Nucleus accumbens (tissue), 56 donors: ENCODE data around the gene CTRB2.
"Not testable (repeated sequence)": the region's sequence is repeated elsewhere in the genome, so short reads cannot be mapped to it uniquely, and the experiment has no call there.

Experiments used
- DNase-seq, 56 donors: peaks; one replicate each; lab custom pipeline; 2025; lab: John Stamatoyannopoulos, UW

The CTRB2 gene

DNA sequence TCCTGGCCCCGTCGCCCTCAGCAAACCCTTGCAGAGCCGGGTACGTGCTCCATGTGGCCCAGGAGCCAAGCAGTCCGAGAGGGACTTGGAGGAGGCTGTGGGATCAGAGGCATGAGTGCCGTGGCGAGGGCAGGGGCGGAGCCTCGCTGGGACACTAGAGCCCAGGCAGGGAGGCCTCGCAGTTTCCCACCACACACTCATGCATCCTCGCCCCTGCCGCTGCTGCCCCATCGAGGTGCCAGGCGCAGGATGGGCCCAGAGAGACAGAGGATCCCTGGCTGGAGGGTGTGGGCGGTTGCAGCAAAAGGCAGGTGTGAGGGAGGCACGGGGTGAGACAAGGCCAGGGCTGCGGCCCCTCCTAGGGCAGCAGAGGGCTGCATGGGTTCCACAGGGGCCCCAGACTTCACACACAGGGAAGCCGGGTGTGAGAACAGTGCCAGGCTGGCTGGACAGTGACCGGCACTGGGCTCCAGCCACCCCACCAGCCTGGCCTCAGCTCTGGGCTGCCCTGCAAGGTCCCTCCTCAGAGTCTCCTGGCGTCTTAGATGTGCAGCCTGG lies 36.8 kb upstream of the CTRB2 start:
- DNase-seq: peak in 2 of 56 donors; percentile 49 to 52

DNA sequence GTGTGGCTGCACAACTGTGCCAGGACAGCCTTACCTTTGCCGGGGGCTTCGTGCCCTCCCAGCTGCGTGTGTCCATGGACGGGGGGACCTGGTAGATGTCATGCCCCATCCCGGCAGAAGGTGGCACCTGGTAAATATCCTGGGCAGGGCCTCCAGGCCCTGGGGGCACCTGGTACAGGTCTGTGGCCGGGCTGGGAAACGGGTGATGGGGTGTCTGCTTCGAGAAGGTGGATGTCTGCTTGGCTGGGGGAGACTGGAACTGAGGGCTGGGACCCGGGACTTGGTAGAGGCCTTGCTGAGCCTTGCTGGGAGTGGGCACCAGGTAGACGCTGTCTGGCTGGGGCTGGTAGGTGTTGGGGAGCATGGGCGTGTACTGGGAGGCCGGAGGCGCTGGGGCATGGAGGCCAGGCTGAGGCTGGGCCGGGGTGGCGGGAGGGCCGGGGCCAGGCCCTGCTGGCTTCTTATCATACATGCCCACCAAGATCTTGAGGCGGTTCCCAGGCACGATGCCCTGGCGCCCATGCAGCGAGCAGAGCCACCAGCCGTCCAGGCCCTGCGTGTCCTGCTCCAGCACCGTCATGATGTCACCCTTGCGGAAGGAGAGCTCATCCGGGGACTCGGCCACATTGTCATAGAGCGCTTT lies 35.6 kb upstream of the CTRB2 start:
- DNase-seq: not testable (repeated sequence)

DNA sequence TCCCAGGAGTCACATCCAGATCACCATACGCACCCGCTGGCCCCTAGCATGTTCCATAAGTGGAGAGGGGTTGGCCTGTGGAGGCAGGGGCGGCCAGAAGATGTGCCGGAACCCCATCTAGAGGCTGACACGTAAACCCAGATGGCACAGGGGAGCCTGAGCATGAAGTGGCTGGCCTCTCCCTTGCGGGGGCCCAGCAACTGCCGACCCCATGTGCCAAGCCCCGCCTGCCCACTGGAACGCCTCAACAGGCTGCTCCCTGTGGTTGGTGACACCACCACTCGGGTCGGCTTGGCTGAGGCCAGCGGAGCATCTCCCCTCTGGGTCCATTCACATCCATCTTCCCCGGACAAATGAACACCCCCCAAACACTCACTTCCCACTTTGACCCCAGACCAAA lies 35.0 kb upstream of the CTRB2 start:
- no peak for DNase-seq

DNA sequence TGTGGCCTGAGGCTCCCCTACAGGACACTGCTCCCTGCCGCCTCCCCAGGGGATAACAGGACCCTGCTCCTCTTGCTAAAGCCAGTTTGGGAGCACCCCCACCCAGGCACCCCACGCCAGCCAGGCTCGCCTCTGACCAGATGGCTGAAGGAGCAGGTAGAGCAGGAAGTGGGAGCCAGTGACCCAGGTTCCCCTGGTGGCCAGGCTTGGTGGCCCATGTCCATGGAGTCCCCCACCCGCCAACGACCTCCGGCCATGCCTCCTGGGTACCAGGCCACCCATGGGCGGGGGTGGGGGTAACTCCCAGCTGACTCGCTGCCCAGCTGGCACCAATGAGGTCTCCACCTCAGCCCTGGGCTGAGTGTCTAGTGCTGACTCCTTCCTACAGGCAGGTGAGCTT lies 34.5 kb upstream of the CTRB2 start:
- no peak for DNase-seq

DNA sequence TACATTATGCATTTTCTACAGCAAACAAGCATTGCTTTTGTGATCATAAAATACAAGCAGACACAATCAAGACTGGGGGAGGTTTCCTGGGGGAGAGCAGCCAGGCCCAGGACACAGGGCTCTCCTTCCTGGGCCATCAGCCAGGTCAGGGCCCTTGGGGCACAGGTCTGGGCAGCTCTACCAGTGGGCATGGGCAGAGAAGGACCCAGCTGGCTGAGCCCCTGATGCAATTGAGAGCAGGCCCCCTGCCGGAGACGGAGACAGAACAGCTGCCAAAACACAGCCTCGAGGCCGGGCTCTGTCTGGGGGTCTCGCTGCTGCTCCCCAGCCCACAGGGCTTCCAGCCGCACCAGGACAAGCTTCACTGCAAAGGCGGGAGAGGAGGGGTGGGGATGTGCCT lies 33.7 kb upstream of the CTRB2 start:
- not testable (repeated sequence) for DNase-seq

DNA sequence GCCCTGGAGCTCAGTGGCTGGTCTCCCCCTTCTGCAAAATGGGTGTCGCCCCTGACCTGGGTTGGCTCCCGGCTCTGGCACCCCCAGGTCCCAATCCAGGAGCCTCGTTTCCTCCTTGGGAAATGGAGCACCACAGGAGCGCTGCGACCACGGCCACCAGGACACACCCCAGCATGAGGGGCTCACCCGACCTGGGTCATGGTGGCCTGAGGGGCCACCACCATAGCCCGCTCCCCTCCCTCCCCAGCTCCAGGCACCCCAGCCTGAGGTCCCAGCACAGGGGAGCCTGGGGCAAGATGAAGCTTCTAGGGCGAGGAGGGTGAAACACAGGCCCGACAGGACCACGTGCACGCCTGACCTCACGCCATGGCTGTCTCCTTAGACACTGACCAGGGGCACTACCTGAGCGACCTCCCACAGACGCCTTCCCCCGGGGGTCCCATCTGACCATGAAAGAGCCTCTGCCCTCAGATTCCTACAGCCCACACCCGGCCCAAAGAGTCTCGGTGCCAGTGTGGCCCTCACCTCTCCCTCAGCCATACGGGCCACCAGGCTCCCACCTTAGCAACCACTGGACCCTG lies 32.7 kb upstream of the CTRB2 start:
- DNase-seq: no peak

DNA sequence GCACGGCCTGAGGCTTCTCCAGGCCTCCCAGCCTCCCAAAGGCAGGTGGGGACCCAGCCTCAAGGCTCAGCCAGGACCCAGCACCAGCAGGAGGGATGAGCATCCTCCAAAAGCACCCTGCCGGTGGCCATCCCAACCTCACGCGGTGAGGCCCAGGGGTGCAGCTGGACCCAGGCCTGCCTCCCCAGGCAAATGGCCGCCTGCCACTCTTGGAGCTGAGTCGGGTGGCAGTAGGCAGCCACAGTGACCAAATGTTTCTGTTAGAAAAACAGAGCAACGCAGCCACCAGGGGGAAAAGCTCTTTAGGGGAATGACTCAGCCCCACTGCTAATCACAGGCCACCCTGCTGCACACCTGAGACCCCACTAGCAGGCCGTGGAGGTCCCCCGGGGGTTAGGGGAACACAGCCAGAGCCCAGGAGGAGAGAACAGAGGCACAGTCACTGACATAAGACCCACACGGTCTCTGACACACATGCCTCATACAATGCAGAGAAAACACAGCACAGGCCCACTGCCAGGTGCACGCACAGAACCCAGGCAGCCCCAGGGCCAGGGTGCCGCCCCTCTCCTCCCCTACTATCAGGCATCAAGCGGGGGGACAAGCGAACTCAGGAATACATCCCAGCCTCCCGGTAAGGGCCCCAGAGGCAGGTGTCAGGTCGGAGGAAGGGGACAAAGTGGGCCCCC lies 32.0 kb upstream of the CTRB2 start:
- peak in 13 of 56 donors; percentile 57 to 84 (median 70) for DNase-seq

DNA sequence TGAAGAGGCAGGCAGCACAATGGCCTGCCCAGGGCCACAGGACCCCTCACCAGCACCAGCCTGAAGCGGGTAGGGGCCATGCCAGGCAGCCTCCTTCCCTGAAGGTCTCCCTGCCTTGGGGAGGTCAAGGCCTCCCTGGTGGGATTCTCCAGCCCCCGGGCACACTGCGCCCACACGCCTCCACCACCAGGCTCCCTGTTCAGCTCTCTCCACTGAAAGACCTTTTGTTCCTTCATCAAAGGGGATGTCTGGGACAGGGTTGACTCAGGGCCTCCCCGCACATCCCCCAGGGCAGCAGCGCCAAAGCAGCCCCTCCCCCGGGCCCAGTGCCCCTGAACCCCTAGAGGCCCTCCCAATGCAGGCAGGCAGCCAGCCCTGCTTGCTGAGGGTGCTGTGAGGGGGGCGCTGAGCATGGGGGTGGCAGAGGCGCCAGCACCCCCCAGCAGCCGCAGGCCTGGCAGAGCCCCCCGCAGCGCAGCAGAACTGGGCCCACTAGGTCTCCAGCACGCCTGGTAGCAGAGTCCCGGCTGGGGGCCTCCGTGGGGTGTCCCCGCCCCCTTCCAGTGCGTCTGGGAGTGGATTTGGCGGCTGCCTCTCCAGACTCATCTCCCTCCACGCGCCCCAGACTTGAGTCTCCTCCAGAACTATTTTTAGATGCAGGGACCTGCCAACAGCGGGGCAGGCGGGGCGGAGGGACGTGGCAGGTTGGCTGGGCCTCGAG lies 31.3 kb upstream of the CTRB2 start:
- peak in 54 of 56 donors; percentile 42 to 95 (median 82) for DNase-seq

DNA sequence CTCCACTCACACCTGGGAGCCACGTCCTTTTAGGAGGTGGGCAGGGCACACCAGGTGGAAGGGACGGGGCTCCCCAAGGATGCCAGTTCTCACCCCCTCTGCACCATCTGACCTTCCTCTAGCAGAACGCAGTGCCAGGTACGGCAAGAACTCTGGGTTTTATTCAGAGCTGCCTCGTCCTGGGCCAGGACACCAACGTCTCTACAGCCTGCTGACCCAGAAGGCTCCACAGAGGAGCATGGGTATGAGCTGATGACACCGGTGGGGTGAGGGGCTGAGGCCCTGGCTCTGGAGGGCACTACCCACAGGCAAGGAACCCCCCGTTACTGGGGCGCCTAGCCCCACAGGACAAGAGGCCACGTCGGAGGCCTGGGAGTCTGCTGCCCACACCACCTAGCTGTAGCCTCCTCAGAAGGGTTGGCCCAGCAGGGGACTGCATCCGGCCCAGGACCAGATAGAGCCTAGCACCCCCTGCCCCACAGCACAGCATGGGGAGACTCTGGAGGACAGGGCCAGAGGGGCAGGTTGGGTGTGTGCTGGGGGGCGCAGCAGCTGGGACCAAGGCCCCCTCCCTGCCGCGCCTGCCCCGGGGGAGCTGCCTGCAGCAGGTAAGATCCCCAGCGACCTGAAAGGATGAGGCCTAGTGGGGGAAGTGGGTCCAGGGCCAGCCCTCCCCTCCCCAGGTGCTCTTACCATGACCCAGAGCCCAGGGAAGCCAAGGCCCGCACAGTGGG lies 30.6 kb upstream of the CTRB2 start:
- peak in 2 of 56 donors; percentile 52 to 55 for DNase-seq

DNA sequence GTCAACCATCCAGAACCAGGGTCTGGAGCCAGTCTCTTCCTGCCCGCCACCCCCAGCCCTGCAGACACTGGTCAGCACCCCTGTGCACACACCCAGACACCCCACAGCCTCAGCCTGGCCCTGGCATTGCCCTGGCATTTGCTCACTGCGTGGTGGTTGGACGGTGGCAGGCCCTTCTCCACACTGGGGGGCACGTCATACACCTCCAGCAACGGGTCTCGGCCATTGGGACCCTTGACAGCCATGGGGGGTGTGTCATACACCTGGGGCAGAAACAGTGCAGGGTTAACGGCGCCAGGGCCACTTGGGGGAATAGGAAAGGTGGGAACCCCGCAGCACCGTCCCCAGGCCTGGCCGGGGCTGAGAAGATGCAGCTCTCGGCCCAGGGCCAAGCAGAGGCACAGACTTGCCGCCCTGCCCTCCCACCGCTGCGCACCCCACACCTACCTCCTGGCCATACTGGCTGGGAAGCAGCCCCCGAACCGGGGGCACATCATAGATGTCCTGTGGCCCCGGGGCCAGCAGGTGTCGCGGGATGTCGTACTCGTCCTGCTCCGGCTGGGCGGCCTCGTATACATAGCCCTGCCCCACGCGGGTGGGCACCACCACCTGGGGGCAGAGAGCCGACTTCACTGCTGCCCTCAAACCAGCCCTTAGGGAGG lies 29.9 kb upstream of the CTRB2 start:
- DNase-seq: peak in 1 of 56 donors; percentile 21

DNA sequence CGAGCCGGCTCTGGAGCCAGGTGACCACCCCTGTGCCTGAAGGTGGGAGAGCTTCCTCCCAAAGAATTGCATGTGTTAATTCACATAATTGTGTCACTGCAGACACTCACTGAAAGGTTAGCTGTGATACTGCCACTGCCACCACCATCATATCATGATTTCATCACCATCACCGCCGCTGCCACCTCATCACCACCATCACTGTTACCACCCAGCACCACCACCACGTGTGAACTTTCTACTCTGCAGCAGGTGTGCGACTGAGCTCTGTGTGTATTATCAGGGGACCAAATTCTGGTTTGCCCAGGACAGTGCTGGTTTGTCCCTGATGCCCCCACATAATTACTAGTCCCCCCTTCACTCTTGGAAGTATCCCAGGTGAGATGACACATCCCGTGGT lies 29.3 kb upstream of the CTRB2 start:
- DNase-seq: no peak

DNA sequence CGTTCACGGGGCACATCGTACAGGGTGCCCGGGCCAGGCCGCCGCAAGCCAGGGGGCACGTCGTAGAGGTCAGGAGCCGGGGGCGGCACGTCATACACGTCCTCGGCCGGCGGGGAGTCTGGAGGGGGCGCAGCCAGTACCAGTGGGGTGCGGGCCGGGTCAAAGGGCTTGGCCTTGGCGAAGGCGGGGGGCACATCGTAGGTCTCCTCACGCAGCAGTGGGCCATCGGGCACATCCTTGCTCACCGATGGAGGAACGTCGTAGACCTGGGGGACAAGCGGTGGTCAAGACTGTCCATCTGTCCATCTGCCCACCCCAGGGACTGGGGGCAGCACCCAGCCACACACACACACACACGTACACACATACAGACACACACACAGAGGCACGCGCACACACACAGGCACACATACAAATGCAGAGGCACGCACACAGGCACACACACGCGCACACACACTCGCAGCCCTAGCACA lies 28.8 kb upstream of the CTRB2 start:
- DNase-seq: no peak

DNA sequence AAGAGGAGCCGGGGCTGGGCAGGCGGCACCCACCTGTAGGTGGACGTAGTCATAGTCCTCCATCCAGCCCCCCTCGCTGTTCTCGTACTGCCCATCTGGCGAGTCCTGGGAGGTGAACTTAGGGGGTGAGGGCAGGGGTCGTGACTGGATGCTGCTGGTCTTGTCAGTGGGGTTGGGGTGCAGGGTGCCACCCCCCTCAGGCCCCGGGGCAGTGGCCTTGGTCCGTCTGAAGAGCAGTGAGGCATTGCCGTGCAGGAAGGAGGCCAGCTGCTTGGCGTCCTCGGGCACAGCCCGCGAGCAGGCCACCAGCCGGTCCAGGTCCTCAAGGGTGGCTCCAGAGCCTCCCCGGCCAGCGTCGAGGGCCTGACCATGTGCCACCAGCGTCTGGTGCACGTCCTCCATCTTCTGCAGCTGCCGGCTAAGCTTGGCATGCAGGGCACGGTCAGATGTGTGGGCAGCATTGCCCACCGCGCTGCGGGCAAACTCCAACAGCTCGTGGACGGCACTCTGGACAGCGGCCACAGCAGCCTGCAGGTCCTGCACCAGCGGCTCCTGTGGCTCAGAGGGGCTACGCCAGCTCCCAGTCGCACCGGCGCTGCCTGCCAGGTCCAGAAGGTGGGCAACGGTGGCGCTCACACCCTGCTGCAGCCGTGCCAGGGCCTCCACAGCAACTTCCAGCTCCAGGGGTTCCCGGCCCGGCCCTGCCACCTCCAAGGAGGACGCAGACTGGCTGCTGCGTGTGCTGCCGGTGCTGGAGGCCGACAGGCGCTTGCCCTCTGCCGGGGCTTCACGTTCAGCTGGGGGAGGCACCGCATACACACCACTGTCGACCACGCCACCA lies 28.1 kb upstream of the CTRB2 start:
- DNase-seq: peak in 10 of 56 donors; percentile 19 to 37 (median 28)

DNA sequence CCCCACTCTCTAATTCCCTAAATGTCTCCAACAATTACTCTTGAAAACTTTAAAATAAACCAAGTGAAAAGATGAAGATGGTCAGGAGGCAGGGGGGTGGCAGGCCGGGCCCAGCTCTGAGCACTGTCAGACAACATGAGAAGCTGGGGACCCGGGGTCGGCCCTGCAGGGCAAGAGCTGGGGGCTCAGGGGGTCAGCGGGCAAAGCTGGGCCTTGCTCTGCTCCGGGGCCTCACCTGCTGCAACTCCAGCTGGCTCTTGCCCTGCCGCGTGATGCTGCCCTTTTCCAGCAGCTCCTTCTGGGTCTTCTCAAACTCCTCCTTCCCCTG lies 26.6 kb upstream of the CTRB2 start:
- peak in 1 of 56 donors; percentile 62 for DNase-seq

DNA sequence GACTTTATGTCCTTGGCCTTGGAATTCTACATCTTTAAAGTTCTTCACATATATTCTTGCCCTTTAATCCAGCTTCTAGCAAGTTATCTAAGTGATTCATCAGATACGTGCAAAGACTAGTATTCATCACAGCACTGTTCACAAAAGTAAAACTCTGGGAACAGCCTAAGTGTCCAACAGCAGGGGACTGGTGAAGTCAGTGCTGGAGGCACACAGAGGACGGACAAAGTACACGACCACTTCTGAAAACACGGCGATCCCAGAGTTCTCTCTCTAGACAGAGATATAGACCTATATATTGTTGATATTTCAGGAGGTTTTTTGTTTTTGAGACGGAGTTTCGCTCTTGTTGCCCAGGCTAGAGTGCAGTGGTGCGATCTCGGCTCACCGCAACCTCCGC lies 24.6 kb upstream of the CTRB2 start:
- DNase-seq: no peak

DNA sequence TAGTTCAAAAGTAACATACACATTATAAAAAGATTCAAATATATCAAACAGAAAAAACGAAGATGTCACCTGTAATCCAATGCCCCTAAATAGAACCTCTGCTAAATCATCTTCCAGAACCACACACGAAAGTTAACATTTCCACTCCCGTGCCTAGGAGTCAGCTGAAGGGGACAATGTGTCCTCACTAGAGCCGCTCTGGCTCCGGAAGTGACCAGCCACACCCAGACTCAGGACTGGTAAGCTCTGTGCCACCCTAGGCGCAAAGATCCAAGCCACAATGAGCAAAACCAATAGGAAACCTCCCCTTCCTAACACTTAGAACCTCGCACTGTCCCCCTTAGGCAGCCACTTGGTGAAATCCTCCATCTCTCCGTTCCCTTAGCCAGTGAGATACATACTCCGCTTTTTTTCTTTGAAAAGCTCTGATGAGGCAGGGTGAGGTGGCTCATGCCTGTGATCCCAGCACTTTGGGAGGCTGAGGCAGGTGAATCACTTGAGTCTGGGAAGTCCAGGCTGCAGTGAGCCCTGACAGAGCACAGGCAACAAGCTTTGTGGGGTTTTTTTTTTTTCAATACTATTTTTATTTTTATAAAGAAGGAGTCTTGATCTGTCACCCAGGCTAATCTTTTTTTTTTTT lies 23.6 kb upstream of the CTRB2 start:
- DNase-seq: no peak

DNA sequence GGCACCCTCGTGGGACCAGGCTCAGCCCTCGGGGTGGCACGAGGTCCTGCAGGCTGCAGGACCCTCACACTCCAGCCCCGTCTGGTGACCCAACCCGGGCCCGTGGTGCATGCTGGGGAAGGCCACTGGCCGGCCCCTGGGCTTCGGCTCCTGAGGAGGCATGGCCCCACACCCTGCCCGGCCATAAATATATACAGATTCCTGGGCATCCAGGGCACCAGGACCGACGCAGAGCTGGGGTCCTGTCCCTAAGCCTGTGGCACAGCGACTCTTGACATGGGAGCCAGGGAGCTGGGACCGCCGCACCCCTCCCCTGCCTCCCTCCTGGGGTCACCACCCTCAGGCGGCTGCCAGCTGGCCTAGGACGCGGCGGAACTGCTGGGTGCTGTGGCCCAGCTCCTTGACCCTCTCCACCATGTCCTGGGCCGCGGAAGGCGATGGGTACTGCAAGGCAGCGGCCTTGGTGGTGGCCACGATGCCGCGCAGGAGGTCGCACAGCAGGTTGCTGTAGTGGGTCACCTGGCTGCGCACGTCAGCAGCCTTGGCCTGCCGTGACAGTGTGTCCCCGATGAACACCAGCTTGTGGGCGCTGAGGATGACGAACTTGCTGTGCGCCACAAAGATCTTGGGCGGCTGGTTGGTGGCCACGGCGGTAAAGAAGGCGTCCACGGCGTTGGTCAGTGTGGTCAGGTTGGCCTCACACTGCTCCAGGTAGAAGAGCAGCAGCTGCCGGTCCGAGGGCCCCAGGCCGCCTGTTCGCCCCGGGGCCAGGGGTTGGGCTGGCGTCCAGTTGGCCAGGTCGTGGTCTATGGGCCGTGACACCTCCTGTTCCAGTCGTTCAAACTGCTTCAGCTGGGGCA lies 22.4 kb upstream of the CTRB2 start:
- no peak for DNase-seq
